NCI-H526 treated with DMSO at 0.1 percent for 48 hours (cell line): ENCODE results near the gene RNF146.
A peak's percentile ranks its signal among the peaks of the same experiment; 100 is the strongest.
"Not testable (repeated sequence)": the region's sequence is repeated elsewhere in the genome, so short reads cannot be mapped to it uniquely, and the experiment has no call there.

ENCODE experiments used
- DNase-seq: peaks from one replicate; lab custom pipeline; 2025; lab: John Stamatoyannopoulos, UW

Gene RNF146, protein sequence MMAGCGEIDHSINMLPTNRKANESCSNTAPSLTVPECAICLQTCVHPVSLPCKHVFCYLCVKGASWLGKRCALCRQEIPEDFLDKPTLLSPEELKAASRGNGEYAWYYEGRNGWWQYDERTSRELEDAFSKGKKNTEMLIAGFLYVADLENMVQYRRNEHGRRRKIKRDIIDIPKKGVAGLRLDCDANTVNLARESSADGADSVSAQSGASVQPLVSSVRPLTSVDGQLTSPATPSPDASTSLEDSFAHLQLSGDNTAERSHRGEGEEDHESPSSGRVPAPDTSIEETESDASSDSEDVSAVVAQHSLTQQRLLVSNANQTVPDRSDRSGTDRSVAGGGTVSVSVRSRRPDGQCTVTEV

DNA sequence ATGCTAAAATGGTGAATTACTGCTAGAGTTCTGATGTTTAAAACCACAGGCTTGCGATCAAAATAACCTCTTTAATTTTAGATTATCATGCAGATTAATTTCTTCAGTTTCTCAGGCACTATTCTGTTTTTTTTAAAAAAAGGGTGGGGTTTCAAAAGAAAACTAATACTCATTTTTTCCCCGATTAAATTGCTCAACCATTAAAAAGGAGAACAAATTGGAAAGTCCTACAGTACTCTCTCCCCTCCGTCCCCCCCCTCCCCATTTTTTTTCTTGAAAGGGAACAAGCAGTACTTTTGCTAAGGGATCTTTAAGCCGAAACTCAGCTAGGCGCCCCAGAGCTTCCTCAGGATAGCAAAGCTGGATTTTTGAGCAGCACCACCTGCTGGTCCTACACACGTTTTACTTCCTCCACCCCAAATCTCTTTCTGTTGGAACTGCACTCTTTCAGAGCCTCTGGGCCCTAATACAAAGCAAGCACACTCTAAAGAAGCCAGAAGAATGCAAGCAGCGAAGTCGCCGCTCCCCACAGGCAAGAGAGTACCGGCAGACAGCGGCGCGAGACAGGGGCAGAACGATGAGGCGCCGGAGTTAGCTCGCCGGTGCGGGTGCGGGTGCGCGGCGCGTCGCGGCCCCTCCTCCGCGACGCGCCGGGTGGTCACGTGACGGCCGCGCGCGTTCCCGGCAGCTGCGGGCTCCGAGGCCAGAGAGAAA, at the start of gene RNF146:
Gene RNF146, plus strand, starts transcription at position 687 of the 714 bp plus-strand sequence. CDS start 13,475 bp downstream, outside the sequence.
- peak; percentile 80 for DNase-seq

DNA sequence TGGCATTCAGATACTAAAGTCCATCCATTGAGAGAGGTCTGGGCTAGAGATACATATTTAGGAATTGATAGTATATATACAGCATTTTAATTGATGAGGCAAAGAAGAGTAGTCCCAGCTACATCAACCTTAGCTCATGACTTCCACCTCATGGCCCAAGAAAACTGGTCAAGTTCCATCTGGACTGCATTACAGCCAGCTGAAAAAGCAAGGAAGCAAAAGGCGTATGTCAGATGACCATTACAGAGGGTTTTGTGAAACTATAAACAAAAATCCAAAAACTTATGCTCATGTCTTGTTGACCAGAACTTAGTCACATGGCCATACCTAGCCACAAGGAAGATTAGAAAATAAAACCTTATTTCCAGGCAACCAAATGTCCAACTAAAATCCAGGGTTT, 46.8 kb upstream of the RNF146 start:
- no peak for DNase-seq

DNA sequence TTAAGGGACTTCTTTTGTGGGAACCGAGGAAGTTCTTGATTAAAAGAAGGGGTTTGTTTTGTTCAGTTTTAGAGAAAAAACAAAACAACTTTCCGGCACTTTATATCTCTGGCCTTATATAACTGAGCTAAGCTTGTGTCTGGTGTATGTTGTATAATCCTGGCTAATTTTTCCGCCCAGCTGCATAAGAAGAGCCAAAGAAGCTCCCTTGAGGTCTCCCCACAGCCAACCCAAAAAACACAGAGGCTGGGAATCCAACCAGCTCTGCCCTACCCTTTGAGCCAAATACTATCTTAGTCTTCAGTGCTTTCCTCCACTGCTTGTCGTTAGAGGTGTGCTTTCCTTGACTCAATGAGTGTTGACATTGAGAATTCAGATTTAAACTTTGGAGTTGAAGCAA, 45.5 kb upstream of the RNF146 start:
- DNase-seq: no peak

DNA sequence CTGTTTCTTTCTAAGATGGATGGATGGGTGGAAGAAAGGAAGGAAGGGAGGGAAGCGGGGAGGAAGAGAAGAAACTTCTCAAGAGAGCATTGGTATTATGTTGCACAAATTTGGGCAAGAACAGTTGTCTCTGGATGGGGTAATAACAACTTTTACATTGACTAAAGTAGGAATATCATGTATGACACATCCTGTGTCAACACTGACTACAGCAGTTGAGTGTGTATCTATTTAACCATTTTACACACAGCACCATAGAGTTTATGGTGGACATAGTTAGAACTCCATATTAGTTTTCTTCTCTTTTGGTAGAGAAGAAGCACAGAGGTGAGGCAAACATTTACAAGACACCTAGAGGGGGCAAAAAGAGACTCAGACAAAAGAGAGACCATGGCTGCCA, 44.2 kb upstream of the RNF146 start:
- no peak for DNase-seq

DNA sequence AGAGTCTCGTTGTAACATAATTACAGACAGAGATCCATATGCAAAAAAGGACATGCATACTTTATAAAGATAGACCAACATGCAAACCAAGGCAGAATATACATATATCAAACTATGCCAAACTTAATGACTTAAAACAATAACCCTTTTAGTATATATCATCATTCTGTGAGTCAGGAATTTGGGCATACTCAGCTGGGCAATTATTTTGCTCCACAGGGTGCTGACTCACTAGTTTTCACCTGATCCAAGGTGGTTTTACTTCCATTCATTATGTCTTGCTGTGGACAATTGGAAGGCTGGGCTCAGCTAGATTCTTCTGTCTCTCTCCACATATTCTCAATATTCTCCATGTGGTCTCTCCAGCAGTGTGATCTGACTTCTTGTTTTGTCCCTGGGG, 41.2 kb upstream of the RNF146 start:
- peak; percentile 62 for DNase-seq

DNA sequence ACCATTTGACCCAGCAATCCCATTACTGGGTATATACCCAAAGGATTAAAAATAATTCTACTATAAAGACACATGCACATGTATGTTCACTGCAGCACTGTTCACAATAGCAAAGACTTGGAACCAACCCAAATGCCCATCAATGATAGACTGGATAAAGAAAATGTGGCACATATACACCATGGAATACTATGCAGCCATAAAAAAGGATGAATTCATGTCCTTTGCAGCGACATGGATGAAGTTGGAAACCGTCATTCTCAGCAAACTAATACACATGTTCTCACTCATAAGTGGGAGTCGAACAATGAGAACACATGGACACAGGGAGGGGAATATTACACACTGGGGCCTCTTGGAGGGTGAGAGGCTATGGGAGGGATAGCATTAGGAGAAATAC, 32.8 kb upstream of the RNF146 start:
- DNase-seq: not testable (repeated sequence)

DNA sequence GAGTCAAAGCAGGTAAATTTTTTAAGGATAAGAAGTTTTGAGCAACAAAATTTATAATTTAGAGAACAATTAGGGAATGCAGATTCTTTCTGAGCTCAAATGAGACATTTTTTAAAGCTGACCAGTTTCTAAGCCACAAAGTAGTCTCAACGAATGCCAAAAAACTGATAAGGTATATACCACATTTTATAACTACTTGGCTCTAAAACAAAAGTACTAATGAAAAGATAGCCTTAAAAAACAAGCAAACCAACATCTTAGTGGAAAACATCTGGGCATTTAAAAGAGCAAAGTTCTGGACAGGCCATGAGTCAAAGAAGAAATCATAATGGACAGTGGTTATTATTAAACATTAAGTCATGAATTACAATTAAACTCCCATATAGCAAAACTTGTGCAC, 23.2 kb upstream of the RNF146 start:
- DNase-seq: no peak

DNA sequence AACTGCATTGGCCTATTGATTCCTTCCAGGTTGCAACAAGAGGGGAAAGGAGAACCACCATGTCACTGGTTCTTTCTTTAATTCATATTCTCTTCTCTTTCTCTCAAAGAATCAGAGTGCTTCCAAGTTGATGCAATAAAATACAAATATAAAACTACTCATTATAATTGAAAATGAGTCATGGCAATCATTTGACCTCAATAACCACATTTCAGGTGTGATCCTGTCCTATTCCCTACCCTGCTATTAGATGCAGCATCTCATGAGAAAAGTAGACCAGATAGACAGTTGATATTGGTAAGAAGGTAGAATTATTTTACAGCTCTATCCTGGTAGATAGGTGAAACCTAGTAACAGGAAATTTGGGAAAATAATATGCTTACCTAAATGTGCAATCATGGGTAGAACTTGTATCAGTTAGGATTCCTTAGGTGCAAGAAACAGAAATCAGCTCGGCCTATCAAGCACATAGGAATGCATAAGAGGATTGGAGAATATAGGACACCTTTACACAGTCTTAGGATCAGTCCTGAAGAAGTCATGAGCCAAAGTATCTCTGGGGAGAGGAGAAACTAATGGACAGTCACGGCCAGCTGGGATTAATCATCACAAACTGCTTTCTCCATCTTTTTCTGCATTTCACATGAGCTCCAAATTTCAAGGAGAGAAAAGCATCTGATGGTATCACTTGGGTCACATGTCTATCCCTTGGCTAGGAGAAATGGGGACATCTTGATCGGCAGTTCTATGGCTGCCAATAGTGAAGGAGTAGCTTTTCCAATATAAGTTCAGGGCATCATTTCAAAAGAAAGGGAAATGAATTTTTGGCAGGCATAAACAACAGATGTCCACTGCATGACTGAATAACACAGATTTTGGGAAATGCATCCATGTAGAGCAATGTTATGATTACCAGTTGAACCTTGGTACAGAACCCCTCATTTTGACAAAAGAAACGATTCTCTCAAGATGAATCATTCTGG, 19.3 kb upstream of the RNF146 start:
- DNase-seq: no peak

DNA sequence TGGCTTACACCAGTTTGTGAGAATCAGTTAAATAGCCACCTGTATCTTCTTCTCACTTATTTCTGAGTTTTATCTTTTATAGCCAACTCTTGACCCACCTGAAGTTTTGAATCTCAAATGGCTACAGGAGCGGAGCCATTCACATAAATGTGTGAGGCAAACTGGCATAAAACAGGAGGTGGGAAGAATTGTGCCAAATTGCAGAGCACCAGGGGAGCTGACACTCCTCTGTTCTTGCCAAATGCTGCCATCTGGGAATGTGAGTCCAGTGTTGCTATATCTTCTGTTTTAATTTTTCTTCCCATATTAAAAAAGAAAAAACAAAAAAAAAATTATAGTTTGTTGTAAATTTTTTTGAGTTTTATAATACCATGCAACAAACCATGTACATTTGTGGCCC, 17.0 kb upstream of the RNF146 start:
- DNase-seq: no peak

DNA sequence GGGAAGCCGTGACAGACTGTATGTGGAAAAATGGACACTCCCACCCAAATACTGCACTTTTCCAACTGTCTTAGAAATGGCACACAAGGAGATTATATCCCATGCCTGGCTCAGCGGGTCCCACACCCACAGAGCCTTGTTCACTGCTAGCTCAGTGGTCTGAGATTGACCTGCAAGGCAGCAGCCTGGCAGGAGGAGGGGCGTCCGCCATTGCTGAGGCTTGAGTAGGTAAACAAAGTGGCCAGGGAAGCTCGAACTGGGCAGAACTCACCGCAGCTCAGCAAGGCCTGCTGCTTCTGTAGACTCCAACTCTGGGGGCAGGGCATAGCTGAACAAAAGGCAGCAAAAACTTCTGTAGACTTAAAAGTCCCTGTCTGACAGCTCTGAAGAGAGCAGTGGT, 11.4 kb upstream of the RNF146 start:
- no peak for DNase-seq

DNA sequence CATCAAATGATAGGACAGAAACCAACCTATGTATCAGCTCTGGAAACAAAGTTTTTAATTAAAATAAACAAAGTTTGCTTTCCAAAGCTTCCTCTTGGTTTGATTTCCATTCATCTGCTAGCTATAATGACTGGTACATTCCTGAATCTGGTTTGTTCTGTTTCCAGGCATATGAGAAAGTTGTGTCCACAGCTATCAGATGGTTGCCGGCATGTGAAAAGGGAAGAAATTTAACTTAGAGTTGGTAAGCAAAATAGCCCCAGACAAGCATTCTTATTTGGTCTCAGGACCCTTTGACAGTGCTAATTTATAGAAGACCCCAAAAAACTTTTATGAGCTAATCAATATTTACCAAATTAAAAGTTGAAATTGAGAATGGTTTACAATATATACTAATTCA, 3.8 kb upstream of the RNF146 start:
- no peak for DNase-seq

DNA sequence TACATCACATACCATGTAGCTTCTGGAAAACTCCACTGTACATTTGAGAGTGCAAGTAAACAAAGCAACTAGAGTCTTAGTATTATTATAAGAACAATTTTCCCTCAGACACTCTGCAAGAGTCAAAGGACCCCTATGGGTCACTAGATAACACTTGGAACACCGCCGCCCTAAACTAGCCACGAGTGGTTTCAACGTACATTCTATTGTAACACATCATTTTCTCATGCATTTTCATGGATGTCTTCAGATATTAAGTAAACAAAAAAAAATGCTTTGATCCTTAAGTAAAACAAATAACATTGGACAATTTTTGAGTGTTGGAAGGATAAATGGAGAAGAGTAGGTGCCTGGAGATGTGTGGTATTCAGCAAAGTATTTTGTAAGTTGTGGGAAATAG, 3.2 kb upstream of the RNF146 start:
- DNase-seq: no peak

DNA sequence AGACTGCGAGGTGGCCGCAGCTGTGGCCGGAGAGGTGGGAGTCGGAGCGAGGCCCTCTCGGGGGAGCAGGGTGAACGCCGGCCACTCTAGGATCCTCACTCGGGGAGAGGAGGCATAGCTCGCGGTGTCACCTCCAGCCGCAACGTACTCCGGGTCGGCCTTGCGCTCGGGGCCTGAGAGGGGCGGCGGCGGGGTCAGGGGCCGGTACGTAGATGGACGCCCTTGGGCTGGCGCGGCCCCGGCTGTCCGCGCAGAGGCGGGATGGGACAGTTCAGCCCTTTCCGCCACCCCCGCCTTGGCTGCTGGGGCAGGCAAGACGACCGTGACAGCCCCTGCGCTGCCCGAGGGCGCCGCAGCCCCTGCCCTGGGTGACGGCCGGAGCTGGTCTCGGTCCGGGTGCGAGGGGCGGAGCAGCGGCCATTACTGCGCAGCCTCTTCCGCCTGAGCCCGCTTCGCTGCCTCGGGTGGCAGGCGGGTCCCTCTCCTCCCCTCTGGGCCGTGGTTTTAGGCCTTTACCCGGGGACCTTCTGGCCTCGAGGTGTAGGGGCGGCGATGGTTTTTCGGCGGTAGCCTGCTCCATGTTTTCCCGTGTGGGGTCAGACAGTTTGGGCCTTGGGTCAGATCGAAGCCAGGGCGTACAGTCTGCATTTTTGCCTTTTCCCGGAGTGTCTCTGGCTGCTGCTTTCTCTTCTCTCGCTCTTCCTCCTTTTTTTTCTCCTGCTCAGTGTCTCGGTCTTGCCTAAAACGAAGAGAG, 405 bp downstream of the RNF146 start:
- DNase-seq: peak; percentile 57

DNA sequence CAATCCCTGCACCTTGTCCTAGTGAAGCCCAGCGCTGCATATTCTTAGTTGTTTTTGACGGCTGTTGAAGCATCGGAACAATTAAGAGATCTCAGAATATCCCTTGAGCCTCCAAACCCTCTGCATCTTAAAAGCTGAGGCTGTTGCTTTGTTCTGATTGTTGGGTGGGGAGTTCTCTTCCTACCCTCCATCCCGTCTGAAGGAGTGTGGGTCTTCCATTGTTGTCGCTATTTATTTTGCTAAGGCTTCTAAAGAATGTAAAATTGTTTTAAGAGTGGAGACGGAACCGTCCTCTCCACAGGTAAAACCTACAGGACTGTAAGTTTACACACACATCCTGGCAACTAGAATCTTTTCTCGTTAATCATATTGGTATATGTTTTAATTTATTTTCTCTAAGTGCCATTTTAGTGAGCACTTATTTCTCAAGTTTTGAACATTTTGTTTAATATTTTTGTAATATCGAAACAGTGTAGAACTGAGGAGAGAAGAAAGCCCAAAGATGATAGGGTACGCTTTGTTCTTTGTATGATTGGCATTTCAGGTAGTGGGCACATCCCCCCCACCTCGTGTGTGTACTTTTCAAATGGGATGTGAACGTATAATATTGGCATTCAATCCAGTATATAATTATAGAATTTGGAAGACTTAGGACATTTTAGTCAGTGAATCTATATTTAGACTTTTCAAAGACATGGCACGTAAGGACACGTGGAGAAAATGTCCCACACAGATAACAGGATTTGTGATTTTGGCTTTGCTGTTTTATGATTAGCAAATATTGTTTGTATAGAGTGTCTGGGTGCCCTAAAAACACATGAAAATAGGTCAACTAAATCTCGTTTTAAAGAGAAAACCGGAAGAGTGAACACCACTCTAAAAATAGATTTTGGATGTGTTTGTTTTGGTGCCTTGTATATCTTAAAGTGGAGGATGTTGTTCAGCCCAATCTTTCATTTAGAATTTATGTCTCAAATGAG, 1.3 kb downstream of the RNF146 start:
- DNase-seq: peak; percentile 31

DNA sequence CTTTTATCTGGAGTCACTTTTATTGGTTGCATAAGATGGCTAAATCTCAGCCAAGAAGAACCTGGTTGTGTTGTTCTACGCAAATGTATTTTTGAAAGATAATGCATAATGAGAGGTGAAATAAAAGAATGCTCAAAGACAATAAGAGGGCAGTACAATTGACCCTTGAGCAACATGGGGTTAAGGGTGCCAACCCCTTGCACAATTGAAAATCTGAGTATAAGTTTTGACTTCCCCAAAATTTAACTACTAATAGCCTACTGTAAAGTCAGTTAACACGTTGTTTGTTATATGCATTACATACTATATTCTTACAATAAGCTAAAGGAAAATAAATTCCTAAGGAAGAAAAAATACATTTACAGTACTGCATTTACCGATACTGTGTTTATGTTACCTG, 5.9 kb downstream of the RNF146 start:
- DNase-seq: no peak

DNA sequence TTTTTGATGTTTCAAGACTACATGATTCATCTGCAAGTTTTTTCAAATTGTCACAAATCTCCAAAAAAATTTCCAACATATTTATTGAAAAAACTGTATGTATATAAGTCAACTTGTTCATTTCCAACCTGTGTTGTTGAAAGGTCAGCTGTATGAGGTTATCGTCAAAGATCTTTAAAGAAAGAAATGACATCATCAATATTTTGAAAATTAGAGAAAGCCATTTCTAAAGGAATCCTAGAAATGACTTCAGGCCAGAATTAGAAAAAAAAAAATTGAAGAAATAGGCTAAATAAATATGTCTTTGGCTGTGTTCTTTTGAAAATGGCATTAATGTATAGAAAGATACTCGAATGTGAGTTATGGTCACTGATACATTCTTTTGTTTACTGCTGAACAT, 6.8 kb downstream of the RNF146 start:
- no peak for DNase-seq

DNA sequence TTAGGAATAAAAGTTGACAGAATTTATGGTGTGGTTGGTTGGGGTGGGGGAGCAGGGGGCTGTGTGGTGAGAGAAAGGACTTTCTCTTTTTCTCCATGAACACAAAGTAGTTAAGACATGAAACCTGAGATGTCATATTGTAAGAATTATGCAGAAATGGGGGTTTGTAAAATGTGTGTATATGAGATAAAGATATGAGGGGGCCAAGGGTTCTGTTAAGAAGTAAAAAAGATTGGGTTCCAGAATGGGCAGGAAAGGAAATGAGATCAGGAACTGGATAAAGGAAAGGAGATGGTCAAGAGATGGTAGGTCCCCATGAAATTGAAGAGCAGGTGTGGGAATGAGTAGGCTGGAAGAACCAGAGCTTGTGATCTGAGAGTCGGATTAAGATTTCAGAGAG, 9.7 kb downstream of the RNF146 start:
- DNase-seq: no peak

DNA sequence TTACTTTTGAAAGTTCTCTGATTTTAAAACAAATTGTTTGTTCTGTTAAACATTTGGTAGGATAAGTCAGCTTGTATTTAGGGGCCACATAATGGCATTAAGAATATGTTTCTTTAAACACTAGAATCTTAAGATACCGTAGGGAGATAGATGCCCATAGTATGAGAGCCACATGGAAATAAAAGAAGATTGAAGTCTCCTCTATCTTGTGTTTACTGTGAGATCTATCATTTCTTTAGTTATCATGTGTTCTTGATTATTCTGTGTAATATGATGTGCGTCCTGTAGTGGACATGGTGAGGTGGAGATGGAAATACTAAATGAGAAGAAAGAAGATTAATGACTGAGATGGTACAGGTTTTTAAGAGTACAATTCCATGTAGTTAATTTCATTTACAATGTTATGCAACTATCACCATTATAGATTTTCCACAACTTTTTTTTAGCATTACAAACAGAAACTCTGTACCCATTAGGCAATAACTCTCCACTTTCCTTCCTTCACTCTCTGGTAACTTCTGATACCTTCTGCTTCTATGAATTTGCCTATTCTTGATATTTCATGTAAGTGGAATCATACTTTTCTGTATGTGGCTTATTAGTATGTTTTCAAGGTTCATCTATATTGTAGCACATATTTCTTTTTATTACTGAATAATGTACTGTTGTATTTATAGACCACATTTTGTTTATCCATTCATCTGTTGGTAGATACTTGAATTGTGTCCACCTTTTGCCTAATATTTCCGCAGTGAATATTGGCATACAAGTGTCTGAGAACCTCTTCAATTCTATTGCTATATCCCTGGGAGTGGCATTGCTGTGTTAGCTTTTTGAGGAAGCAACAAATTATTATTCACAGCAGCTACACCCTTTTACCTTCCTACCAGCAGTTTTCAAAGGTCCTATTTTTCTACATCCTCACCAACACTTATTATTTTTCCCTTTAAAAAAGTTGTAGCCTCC, 11.5 kb downstream of the RNF146 start:
- no peak for DNase-seq

DNA sequence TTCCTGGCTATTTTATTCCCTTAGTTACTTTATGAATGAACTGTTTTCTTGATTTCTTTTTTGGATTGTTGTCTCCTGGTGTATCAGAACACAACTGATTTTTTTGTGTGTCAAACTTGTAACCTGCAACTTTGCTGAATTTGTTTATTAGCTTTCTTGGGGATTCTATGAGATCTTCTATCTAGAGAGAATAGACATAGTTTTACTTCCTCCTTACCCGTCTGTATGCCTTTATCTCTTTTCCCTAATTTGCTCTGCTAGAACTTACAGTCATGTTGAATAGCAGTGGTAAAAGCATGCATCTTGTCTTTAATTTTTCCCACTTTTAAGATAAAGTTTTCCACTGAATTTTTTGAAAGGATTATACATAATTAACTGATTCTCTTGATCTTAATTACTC, 13.2 kb downstream of the RNF146 start:
- no peak for DNase-seq
